Endothelial cell (in vitro differentiated cells): ENCODE data around the gene MFAP3. TPM values are rescaled to one million over a fixed set of nuclear protein-coding genes. Genes with fewer than 3 reads are reported as not detected.
"Not testable (repeated sequence)": the region's sequence is repeated elsewhere in the genome, so short reads cannot be mapped to it uniquely, and the experiment has no call there.

ENCODE experiments used
- DNase-seq: peaks from one replicate; pipeline ENCODE4 v3.0.0; 2021; ENCODE audit warnings: low spot score
- H3K27ac Mint-ChIP-seq: one replicate; pipeline ENCODE4 v1.8.0; 2021; ENCODE audit warnings: mixed read lengths, inconsistent platforms; ENCODE audit not compliant: unreplicated experiment
- H3K27me3 Mint-ChIP-seq: one replicate; pipeline ENCODE4 v1.8.0; 2021; ENCODE audit warnings: mild to moderate bottlenecking, moderate library complexity, mixed read lengths, inconsistent platforms; ENCODE audit not compliant: unreplicated experiment
- H3K36me3 Mint-ChIP-seq: one replicate; pipeline ENCODE4 v1.8.0; 2021; ENCODE audit warnings: mild to moderate bottlenecking, low read depth, mixed read lengths, inconsistent platforms; ENCODE audit not compliant: unreplicated experiment
- H3K4me1 Mint-ChIP-seq: one replicate; pipeline ENCODE4 v1.8.0; 2021; ENCODE audit warnings: mild to moderate bottlenecking, mixed read lengths, inconsistent platforms; ENCODE audit not compliant: unreplicated experiment
- H3K4me3 Mint-ChIP-seq: one replicate; pipeline ENCODE4 v1.8.0; 2021; ENCODE audit warnings: mild to moderate bottlenecking, mixed read lengths, inconsistent platforms; ENCODE audit not compliant: unreplicated experiment
- H3K9me3 Mint-ChIP-seq: one replicate; pipeline ENCODE4 v1.8.0; 2021; ENCODE audit warnings: mixed read lengths, inconsistent platforms; ENCODE audit not compliant: unreplicated experiment
- total RNA-seq: library from RNA; stranded (reverse); fragmentation: NEBNext Ultra II Directional; extraction: Animal tissue kit (Norgen Biotek cat#: 25700); gene quantifications from one replicate; pipeline ENCODE4 v1.2.1, GENCODE V29; 2021; ENCODE audit not compliant: unreplicated experiment
- TF ChIP-seq, protein P1 (sequence below): fragments of 200-600 bp; sonication (generic); IDR thresholded peaks from one replicate; pipeline ENCODE4 v1.5.0; 2021; ENCODE audit warnings: antibody characterized with exemption; ENCODE audit not compliant: unreplicated experiment

The MFAP3 gene
- total RNA-seq, 1 donor from 2014 or later: 42.7 TPM

DNA sequence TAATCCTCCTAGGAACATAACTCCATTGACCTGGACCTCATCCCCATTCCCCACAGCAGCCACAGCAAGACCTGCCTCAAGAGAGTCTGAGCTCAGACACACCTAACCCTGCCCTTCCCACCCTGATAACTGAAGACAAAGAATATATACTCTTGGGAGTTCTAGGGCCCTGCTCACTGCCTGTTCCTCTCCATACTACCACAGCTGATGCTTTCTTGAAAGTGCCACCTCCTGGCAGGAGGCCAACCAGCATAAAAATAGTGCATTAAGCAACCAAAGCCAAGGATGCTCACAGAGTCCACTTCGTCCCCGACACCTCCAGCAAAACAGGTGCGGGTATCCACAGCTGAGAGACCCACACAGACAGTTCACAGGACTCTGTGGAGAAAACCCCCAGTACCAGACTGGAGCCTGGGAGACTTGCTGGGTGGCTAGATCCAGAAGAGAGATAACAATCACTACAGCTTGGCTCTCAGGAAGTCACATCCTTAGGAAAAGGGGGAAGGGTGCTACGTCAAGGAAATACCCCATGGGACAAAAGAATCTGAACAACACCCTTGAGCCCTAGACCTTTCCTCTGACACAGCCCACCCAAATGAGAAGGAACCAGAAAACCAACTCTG, 23.6 kb upstream of the MFAP3 start:
- Mint-ChIP-seq H3K4me1 (peaks cover 15% of the 10 kb centered on the region), H3K4me3 (no peak overlapping the region), H3K27ac (no peak overlapping the region), H3K9me3 (no peaks in the 10 kb centered on the region), H3K27me3 (peaks cover 1% of the 10 kb centered on the region), H3K36me3 (peaks cover 24% of the 10 kb centered on the region)
- TF ChIP-seq, protein P1, sequence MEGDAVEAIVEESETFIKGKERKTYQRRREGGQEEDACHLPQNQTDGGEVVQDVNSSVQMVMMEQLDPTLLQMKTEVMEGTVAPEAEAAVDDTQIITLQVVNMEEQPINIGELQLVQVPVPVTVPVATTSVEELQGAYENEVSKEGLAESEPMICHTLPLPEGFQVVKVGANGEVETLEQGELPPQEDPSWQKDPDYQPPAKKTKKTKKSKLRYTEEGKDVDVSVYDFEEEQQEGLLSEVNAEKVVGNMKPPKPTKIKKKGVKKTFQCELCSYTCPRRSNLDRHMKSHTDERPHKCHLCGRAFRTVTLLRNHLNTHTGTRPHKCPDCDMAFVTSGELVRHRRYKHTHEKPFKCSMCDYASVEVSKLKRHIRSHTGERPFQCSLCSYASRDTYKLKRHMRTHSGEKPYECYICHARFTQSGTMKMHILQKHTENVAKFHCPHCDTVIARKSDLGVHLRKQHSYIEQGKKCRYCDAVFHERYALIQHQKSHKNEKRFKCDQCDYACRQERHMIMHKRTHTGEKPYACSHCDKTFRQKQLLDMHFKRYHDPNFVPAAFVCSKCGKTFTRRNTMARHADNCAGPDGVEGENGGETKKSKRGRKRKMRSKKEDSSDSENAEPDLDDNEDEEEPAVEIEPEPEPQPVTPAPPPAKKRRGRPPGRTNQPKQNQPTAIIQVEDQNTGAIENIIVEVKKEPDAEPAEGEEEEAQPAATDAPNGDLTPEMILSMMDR: no peak
- no peak for DNase-seq

DNA sequence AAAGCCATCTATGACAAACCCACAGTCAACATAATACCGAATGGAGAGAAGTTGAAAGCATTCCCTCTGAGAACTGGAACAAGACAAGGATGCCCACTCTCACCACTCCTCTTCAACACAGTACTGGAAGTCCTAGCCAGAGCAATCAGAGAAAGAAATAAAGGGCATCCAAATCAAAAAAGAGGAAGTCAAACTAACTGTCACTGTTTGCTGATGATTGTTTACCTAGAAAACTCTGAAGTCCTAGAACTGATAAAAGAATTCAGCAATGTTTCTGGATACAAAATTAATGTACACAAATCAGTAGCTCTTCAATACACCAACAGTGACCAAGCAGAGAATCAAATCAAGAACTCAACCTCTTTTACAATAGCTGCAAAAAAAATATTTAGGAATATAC, 19.8 kb upstream of the MFAP3 start:
- not testable (repeated sequence) for DNase-seq, H3K27ac Mint-ChIP-seq, H3K4me3 Mint-ChIP-seq, H3K9me3 Mint-ChIP-seq, H3K27me3 Mint-ChIP-seq
- peaks cover 23% of the 10 kb centered on the region for H3K4me1 Mint-ChIP-seq
- peaks cover 43% of the 10 kb centered on the region for H3K36me3 Mint-ChIP-seq

DNA sequence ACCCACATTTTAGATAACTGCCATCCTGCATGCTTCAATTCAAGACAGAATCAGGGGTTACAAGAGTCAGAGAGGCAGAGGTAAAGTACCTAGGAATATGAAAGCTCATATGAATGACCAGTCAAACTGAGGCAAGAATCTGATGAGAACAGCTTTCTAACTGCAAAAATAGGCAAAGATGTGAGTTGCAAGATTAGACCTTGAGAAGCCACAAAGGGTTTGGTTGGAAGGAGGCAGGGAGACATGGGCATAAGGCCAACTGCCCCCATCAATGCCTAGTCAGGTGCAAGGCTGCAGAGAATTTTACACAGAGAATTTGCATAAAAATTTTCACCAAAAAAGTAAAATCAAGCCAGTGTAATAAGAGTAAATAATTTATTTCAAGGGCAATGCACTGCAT, 12.8 kb upstream of the MFAP3 start:
- TF ChIP-seq, protein P1: no peak
- no peak overlapping the region for H3K27ac Mint-ChIP-seq
- H3K4me1 Mint-ChIP-seq: peaks cover 10% of the 10 kb centered on the region
- no peak overlapping the region for H3K4me3 Mint-ChIP-seq
- peaks cover 22% of the 10 kb centered on the region for H3K36me3 Mint-ChIP-seq
- H3K9me3 Mint-ChIP-seq: no peaks in the 10 kb centered on the region
- no peak for DNase-seq
- H3K27me3 Mint-ChIP-seq: no peaks in the 10 kb centered on the region

DNA sequence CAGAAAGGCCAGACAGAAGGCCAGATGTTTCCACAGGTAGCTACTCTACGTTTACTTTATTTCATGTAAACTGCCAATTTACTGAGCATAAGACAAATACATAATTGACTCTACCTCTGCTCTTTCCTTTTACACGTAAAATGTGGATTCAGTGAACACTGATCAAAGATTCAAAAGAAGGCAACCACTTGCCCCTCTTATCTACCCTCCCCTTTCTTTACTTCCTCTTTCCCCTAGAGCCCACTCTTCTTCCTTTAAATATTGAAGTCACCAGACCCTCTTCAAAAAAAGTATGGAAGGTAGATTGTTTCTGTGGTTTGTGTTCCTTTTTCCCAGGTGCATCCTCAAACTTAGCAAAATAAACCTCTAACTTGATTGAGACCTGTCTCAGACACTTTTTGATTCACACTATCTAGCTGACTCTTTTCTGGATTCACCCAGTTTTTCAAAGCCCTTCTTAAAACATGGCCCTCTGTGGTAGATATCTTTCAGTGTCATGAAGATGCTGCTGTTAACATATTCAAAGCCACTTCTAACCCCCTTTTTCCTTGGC, 6.8 kb upstream of the MFAP3 start:
- no peak overlapping the region for H3K4me3 Mint-ChIP-seq
- TF ChIP-seq, protein P1: no peak
- no peak for DNase-seq
- no peaks in the 10 kb centered on the region for H3K36me3 Mint-ChIP-seq
- H3K4me1 Mint-ChIP-seq: peaks cover 21% of the 10 kb centered on the region
- H3K27me3 Mint-ChIP-seq: no peaks in the 10 kb centered on the region
- no peak overlapping the region for H3K27ac Mint-ChIP-seq
- H3K9me3 Mint-ChIP-seq: no peaks in the 10 kb centered on the region

DNA sequence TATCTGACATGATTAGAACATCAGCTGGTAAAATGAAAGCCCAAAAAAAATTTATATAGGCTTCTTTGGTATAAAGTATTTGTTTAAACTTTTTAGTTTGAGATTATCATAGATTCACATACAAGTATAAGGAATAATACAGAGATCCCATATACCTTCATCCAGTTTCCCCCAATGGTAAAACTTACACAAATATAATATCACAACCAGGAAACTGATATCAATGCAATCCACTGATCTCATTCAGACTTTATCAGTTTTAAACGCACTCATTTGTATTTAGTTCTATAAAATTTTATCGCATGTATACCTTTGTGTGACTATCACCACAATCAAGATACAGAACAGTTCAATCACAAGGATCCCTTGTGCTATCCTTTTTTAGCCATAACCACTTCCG, 3.8 kb upstream of the MFAP3 start:
- H3K36me3 Mint-ChIP-seq: no peaks in the 10 kb centered on the region
- TF ChIP-seq, protein P1: no peak
- peaks cover 37% of the 10 kb centered on the region for H3K4me1 Mint-ChIP-seq
- H3K27me3 Mint-ChIP-seq: no peaks in the 10 kb centered on the region
- no peak for DNase-seq
- H3K4me3 Mint-ChIP-seq: no peak overlapping the region
- no peak overlapping the region for H3K27ac Mint-ChIP-seq
- H3K9me3 Mint-ChIP-seq: no peaks in the 10 kb centered on the region
